Hypothalamus (tissue), 51 donors: Measurements from ENCODE around the gene ATP13A2.
"Not testable (repeated sequence)": the region's sequence is repeated elsewhere in the genome, so short reads cannot be mapped to it uniquely, and the experiment has no call there.

Source experiments
- DNase-seq, 51 donors: peaks; one replicate each; lab custom pipeline; 2025; lab: John Stamatoyannopoulos, UW

The ATP13A2 gene

DNA sequence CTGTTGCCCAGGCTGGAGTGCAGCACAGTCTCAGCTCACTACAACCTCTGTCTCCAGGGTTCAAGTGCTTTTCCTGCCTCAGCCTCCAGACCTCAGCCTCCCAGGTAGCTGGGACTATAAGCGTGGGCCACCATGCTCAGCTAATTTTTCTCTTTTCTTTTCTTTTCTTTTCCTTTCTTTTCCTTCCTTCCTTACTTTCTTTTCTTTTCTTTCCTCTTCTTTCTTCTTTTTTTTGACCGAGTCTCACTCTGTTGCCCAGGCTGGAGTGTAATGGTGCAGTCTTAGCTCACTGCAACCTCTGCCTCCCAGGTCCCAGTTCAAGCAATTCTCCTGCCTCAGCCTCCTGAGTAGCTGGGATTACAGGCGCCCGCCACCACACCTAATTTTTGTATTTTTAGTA is 47.6 kb downstream of the ATP13A2 start:
- not testable (repeated sequence) for DNase-seq

DNA sequence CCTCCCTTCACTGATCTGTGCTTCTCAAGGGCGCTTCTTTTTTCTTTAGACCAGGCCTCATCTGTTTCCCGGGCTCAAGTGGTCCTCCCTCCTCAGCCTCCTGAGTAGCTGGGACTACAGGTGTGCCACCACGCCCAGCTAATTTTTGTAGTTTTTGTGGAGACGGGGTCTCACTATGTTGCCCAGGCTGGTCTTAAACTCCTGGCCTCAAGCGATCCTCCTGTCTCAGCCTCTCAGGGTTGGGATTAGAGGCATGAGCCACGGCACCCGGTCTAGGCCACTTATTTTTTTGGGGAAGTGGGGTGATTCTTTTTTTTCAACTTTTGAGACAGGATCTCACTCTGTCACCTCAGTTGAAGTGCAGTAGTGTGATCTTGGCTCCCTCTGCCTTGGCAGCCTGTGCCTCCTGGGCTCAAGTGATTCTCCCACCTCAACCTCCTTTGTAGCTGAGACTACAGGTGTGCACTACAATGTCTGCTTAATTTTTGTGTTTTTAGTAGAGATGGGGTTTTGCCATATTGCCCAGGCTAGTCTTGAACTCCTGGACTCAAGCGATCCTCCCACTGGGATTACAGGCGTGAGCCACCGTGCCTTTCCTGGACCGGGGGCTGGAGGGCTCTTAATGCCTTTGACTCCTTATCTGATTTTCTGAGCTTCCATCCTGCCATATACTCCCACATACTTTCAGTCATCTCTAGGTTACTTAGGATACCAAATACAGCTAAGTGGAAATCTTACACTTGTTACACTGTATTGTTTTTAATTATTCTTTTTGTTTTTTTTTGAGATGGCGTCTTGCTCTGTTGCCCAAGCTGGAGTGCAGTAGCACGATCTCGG is 50.2 kb downstream of the ATP13A2 start:
- no peak for DNase-seq

DNA sequence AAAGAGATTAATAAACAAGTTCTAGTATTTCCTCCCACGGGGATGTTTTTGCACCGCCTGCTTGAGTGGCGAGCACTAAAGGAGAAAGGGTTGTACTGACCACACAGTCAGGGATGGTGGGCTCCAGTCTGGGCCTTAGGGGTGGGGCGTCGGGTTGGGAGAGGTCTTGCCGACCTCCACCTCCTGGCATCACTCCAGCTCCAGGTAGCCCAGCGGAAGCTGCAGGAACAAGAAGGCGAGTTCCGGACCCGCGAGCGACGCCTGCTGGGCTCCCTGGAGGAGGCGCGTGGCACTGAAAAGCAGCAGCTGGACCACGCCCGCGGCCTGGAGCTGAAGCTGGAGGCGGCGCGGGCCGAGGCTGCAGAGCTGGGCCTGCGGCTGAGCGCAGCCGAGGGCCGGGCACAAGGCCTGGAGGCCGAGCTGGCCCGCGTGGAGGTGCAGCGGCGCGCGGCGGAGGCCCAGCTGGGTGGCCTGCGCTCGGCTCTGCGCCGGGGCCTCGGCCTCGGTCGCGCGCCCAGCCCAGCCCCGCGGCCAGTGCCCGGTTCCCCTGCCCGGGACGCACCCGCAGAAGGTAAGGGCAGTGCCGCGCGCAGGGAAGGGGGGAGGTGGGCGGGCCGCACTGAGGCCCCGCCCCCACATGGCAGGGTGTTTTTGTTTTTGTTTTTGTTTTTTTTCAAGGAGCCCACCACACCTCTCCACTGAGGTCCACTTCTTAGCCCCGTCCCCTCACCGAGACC is 51.0 kb downstream of the ATP13A2 start:
- DNase-seq, result peak in 40 of 51 donors; percentile 8 to 69 (median 42)

DNA sequence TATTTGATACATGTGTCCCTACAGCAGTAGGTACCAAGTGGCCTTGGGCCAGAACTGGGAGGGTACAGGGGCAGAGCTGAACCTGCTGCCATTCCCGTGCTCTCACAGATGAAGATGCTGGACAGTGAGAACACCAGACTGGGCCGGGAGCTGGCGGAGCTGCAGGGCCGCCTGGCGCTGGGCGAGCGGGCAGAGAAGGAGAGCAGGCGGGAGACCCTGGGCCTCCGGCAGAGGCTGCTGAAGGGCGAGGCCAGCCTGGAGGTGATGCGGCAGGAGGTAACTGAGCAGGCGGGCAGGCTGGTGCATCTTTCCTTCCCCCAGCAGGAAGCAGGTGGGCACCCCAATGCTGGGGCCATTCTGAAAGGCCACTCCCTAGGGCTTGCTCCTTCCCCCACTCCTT is 53.3 kb downstream of the ATP13A2 start:
- DNase-seq, result no peak

DNA sequence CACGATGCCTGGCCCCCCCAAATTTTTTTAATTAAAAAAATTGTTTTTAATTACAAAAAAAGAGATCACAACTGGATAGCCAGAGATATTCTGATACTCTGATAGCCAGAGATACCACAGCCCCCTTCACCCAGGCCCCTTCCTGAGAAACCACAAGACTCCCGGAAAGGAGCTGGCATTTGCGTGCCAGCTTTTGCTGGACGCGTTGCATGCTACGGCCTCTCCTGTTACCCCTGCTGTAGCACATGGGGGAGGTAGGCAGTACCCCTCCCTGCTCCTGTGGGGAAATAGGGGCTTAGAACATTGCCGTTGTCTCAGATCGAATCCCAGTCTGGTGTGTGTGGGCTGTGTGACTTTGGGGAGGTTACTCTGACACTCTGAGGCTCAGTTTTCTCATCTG is 54.0 kb downstream of the ATP13A2 start:
- no peak for DNase-seq

DNA sequence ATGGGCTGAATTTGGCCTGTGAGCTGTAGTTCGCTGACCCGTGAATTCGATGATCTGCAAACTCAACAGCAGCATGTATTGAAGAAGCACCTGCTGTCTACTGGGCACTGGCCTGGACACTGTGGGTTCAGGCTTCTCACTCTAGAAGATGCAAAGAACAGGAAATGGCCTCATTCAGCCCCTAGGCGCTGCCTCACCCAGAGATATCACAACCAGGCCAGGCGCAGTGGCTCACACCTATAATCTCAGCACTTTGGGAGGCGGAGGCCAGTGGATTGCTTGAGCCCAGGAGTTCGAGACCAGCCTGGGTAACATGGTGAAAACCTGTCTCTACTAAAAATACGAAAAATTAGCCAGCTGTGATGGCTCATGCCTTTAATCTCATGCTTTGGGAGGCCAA is 55.0 kb downstream of the ATP13A2 start:
- no peak for DNase-seq

DNA sequence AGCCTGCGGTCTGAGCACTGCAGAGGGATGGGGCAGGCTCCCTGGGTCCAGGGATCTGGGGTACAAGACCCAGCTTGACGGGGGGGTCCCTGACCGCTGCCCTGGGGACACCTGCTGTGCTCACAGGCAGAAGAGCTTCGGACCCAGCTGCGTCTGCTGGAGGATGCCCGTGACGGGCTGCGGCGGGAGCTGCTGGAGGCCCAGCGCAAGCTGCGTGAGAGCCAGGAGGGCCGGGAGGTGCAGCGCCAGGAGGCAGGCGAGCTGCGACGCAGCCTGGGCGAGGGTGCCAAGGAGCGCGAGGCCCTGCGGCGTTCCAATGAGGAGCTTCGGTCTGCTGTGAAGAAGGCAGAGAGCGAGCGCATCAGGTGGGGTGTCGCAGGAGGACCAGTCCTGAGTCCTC is 56.5 kb downstream of the ATP13A2 start:
- no peak for DNase-seq

DNA sequence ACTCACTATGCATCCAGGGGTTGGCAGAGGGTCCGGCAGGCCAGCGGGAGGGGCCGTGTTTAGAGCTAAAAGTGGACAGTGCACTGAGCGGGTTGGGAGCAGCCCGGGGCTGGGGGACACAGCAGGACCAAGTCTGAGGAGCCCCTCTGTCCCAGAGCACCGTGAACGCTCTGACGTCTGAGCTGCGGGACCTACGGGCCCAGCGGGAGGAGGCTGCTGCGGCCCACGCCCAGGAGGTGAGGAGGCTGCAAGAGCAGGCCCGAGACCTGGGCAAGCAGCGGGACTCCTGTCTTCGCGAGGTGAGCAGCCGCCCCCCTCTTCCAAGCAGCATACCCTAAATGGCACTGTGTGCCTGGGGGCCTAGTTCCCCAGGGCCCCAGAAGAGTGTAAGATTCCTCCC is 57.1 kb downstream of the ATP13A2 start:
- no peak for DNase-seq

DNA sequence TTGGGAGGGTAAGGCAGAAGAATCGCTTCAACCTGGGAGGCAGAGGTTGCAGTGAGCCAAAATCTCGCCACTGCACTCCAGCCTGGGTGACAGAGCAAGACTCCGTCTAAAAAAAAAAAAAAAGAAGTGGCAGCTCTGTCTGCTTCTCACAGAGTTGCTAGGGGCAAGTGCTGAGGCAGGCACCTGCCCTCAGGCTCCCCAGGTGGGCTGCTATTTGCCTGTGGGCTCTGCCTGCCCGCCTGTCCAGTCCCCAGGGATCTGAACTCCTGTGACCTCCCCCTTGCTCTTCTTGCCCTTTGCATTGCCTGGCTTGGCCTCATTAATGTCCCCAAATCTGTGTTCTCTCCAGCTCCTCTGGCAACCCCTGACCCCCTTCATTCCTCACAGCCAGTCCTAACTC is 59.4 kb downstream of the ATP13A2 start:
- not testable (repeated sequence) for DNase-seq

DNA sequence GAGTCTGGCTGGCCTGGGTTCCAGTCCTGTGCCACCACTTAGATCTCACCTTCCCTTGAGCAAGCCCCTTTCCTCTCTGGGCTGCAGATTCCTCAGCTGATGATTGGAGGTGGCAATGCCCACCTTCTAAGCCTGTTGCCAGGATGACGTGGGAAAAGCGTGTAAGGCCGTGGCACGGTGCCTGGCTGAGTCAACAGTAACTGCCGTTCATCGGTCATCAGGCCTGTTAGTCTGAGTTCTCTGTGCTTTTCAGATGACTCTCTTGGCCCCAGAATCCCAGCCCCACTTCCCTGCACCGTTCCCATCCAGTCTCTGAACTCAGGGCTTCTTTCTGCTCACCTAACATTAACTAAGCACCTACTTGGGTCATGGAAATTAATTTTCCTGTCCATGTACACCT is 62.7 kb downstream of the ATP13A2 start:
- DNase-seq, result not testable (repeated sequence)

DNA sequence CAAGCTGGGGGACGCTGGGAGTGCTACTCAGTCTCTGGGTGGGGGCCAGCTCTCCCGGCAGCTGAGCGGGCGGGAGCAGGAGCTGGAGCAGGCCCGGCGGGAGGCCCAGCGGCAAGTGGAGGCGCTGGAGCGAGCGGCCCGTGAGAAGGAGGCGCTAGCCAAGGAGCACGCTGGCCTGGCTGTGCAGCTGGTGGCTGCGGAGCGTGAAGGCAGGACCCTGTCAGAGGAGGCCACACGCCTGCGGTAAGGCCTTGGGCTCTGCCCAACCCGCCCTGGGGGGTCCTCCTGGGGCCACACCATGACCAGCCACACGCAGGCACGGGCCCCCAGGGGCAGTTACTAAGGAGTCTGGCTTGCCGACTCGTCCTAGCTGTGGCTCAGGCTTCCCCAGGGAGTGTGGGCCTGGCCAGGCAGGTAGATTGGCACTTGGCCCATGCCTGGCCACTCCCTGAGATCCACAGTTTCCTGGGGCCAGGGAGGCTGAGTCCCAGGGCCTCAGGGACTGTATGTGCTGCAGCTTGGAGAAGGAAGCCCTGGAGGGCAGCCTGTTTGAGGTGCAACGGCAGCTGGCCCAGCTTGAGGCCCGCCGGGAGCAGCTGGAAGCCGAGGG is 63.3 kb downstream of the ATP13A2 start:
- peak in 1 of 51 donors; percentile 15 for DNase-seq

DNA sequence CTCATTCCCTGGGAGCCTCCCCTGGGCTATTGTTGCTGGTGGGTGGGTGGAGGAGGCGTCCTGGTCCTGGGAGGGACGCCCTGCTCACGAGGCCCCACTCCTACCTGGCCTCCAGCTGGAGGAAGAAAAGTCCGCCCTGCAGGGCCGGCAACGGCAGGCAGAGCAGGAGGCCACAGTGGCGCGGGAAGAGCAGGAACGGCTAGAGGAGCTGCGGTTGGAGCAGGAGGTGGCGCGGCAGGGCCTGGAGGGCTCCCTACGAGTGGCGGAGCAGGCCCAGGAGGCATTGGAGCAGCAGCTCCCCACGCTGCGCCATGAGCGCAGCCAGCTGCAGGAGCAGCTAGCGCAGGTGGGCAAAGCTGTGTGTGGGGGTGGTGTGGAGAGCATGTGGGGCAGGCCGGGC is 65.1 kb downstream of the ATP13A2 start:
- DNase-seq, result no peak

DNA sequence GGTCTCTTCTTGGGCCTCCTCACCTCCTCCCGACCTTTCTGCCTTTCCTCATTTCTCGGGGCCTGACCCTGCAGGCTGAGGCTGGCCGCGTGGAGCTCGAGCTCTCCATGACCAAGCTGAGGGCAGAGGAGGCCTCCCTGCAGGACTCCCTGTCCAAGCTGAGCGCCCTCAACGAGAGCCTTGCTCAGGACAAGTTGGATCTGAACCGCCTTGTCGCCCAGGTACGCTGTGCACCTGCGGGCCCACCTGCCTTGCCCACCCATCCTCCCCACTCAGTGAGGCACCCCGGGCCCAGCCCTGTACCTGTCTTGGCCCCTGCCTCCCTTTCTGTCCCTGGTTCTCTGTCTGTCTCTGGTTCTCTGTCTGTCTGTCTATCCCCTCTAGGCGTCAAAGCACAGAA is 65.5 kb downstream of the ATP13A2 start:
- not testable (repeated sequence) for DNase-seq

DNA sequence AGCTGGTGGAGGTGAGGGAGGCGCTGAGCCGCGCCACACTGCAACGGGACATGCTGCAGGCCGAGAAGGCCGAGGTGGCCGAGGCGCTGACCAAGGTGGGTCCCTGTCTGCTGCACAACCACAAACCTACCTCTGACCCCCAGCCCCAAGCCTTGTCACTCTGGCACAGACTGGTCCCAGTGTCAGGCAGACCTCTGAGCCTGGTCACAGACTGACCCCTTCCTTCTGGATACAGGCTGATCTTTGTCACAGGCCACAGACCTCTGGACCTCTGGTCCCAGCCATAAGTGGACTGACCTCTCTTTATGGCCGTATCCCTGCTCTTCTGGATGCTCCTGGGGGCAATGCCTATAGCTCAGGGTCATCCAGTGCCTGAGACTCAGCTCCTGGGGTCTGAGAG is 66.2 kb downstream of the ATP13A2 start:
- not testable (repeated sequence) for DNase-seq

DNA sequence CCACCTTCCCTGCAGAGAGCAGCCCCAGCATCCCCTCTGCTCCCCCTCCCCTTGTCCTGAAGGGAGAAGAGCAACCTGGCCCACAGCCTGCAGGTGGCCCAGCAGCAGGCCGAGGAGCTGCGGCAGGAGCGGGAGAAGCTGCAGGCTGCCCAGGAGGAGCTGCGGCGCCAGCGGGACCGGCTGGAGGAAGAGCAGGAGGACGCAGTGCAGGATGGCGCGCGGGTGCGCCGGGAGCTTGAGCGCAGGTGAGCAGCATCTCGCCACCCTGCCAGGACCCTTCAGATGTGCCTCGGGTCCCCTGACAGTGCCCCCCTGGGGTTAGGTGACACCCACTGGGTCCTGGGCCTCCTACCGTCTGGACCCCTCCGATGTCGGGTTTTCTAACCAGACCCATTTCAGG is 67.7 kb downstream of the ATP13A2 start:
- no peak for DNase-seq

DNA sequence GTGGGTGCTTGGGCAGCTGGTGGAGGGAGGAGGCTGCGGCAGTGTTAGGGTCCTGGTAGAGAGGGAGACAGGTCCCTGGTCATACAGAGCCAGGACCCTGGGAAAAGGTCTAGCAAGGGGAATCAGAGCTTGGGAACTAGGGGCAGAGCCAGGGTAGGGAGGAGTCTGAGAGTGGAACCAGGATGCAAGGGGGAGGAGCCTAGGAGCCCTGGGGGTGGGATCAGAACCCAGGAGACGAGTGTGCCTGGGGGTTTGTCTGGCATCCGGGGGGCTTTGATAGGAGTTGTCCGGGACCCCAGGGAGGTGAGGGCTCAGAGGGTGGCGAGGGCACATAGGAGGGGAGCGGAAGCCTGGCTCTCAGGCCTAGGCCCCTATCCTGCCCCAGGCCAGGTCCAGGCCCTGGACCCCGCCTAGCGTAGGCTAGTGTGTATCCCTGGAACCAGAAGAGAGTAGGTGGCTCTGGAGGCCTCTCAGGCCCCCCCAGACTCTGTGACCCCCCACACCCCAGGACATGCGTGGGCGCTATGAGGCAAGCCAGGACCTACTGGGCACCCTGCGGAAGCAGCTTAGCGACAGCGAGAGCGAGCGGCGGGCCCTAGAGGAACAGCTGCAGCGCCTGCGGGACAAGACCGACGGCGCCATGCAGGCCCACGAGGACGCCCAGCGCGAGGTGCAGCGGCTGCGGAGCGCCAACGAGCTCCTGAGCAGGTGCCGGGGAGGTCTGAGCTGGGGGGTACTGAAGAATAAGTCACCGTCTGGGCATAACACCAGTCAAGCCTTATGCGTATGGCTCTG is 72.1 kb downstream of the ATP13A2 start:
- not testable (repeated sequence) for DNase-seq

DNA sequence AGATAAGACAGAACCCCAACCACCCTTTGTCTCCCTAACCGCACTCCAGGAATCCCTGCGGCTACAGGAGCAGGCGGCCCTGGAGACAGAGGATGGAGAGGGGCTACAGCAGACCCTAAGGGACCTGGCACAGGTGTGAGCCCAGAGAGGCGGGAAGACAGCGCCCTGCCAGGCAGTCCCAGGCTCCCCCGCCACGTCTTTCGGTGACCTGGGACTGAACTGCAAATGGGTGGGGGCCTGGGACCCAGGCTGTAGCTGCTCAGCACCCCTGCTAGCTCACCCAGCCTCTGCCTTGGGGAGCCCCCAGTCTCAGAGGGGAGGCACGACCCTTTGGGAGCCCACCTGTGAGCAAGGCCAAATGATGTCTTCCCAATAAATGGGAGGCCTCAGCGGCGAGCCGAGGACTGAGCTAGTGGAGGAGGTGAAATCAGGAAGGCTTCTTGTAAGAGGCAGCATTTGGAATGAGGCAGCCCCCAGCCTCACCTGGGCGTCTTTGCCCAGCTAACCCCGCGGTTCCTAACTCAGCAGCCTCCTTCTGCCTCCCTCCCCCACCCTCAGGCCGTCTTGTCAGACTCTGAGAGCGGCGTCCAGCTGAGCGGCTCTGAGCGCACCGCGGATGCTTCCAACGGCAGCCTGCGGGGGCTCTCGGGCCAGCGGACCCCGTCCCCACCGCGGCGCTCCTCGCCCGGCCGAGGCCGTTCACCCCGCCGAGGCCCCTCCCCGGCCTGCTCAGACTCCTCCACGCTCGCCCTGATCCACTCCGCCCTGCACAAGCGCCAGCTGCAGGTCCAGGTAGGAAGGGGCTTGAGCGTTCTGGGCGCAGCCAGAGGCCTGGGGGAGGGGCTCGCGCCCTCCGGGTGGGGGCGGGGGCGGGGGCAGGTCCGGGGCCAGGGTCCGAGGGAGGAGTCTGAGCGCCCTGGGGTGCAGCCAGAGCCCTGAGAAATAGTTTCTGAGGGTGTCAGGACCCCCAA is 73.1 kb downstream of the ATP13A2 start:
- DNase-seq, result no peak

DNA sequence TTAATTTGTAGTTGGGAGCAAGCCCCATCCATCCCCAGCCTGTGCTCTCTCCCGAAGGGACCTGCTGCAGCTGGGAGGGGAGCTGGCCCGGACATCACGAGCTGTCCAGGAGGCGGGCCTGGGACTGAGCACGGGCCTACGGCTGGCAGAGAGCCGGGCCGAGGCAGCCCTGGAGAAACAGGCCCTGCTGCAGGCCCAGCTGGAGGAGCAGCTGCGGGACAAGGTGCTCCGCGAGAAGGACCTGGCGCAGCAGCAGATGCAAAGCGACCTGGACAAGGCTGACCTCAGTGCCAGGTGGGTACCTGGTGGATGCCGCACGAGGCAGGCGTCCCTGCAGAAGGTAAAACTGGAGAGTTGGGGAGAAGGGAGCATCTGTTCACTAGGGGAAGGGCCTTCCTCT is 75.1 kb downstream of the ATP13A2 start:
- not testable (repeated sequence) for DNase-seq
